Measurements from ENCODE around the gene DNAJC21.

DNAJC21 gene

DNA sequence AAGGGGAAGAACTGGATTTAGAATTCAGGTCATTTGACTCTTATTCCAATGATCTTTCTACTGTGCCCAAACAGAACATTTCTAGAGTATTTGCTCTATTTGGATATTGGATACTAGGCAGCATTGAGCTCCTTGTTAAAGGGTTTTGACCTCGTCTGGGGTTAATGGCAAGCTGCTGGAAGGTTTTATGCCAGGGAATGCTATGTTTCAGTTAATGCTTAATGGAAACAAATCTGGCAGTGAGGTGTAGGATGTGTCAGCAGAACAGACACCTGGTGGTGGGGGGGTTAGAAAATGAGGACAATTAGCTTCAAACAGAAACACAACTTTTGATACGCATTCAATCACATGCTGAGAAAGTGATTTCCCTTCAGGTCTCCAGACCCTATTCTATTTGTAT, 66.9 kb downstream of the DNAJC21 start:
- H3K36me3 ChIP-seq (ENCODE audit: low read length) = no peaks in the 10 kb centered on the region
- no peak overlapping the region for H3K27ac ChIP-seq (ENCODE audit: low read depth, low read length)
- no peak overlapping the region for H2AFZ ChIP-seq (ENCODE audit: low read depth, low read length, severe bottlenecking)
- H3K9me3 ChIP-seq (ENCODE audit: insufficient read depth, low read length) = no peaks in the 10 kb centered on the region
- H4K20me1 ChIP-seq (ENCODE audit: low read depth, low read length) = no peaks in the 10 kb centered on the region
- H3K79me2 ChIP-seq (ENCODE audit: insufficient read depth, low read length) = no peaks in the 10 kb centered on the region
- no peak overlapping the region for H3K4me3 ChIP-seq (ENCODE audit: insufficient read depth, low read length, poor library complexity, severe bottlenecking)
- TF ChIP-seq EZH2phosphoT487 (conservative IDR thresholded peaks at IDR 0.05; ENCODE audit: low read length) = no peak
- TF ChIP-seq, protein P1, sequence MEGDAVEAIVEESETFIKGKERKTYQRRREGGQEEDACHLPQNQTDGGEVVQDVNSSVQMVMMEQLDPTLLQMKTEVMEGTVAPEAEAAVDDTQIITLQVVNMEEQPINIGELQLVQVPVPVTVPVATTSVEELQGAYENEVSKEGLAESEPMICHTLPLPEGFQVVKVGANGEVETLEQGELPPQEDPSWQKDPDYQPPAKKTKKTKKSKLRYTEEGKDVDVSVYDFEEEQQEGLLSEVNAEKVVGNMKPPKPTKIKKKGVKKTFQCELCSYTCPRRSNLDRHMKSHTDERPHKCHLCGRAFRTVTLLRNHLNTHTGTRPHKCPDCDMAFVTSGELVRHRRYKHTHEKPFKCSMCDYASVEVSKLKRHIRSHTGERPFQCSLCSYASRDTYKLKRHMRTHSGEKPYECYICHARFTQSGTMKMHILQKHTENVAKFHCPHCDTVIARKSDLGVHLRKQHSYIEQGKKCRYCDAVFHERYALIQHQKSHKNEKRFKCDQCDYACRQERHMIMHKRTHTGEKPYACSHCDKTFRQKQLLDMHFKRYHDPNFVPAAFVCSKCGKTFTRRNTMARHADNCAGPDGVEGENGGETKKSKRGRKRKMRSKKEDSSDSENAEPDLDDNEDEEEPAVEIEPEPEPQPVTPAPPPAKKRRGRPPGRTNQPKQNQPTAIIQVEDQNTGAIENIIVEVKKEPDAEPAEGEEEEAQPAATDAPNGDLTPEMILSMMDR (IDR thresholded peaks at IDR 0.05; ENCODE audit: insufficient read depth, low read length, poor library complexity, severe bottlenecking) = no peak
- no peaks in the 10 kb centered on the region for H3F3A ChIP-seq (ENCODE audit: insufficient read depth)
- no peak overlapping the region for H3K9ac ChIP-seq (ENCODE audit: low read length)
- H3K27me3 ChIP-seq (ENCODE audit: low read length) = no peaks in the 10 kb centered on the region
- no peaks in the 10 kb centered on the region for H3K9me2 ChIP-seq (replicated peaks; ENCODE audit: insufficient read depth, low read length)
- H3K4me2 ChIP-seq (ENCODE audit: low read depth, low read length, poor library complexity, severe bottlenecking) = no peak overlapping the region

DNA sequence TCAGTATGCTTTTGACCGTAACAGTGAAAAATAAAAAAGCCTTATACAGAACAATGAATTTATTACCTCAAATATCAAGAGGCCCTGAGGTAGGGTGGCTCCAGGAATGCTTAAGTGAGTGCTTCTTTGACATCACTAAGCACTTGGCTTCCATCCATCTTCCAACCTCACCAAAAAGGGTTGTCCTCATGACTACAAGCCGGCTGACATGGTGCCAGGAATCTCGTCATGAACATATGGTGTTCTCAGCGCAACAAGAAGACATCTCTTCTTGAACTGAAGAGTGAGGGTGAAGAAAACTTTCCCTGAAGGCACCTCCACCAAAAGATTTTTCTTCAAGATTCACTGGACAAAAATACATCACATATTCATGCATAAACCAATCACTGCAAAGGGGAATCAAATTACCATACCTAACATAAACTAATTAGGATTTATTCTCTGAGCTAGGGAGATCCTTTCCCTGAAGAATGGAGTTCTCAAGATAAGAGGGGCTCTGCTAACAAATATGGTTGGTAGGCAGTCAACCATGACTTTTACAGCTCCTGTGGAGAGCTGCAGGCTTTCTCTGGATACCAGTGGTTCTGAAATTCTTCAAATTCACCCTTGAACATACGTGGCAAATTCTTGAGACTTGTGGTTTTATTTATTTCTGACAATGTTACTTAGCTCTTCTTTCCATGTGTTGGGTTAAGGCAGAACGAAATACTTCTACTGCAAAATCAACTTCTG, 68.9 kb downstream of the DNAJC21 start:
- H3K4me3 ChIP-seq (ENCODE audit: insufficient read depth, low read length, poor library complexity, severe bottlenecking) = no peak overlapping the region
- no peaks in the 10 kb centered on the region for H3K9me3 ChIP-seq (ENCODE audit: insufficient read depth, low read length)
- H3K27ac ChIP-seq (ENCODE audit: low read depth, low read length) = no peak overlapping the region
- no peak overlapping the region for H3K9ac ChIP-seq (ENCODE audit: low read length)
- no peaks in the 10 kb centered on the region for H3K27me3 ChIP-seq (ENCODE audit: low read length)
- no peaks in the 10 kb centered on the region for H4K20me1 ChIP-seq (ENCODE audit: low read depth, low read length)
- no peaks in the 10 kb centered on the region for H3K9me2 ChIP-seq (replicated peaks; ENCODE audit: insufficient read depth, low read length)
- no peak overlapping the region for H2AFZ ChIP-seq (ENCODE audit: low read depth, low read length, severe bottlenecking)
- no peaks in the 10 kb centered on the region for H3K79me2 ChIP-seq (ENCODE audit: insufficient read depth, low read length)
- no peak for TF ChIP-seq EZH2phosphoT487 (conservative IDR thresholded peaks at IDR 0.05; ENCODE audit: low read length)
- TF ChIP-seq, protein P1 (IDR thresholded peaks at IDR 0.05; ENCODE audit: insufficient read depth, low read length, poor library complexity, severe bottlenecking) = no peak
- no peaks in the 10 kb centered on the region for H3F3A ChIP-seq (ENCODE audit: insufficient read depth)
- no peak overlapping the region for H3K4me2 ChIP-seq (ENCODE audit: low read depth, low read length, poor library complexity, severe bottlenecking)
- no peaks in the 10 kb centered on the region for H3K36me3 ChIP-seq (ENCODE audit: low read length)

DNA sequence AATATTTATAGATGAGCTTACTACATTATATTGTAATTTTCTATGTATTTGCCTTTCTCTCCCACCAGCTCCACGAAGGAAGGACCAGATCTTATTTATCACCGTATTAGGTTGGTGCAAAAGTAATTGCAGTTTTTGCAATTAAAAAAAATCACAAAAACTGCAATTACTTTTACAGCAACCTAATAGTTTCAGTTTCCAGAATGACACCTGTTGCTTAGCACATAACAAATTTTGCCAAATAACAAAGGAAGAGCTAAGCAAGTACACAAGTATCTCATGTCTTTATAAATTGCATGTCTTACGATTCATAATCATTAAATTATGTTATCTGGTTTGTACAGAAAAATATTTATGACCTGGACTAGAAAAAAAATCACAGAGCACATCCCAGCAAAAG, 72.5 kb downstream of the DNAJC21 start:
- Histone ChIP-seq H3F3A (ENCODE audit: insufficient read depth) (no peaks in the 10 kb centered on the region), H3K27ac (ENCODE audit: low read depth, low read length) (no peak overlapping the region), H4K20me1 (ENCODE audit: low read depth, low read length) (no peaks in the 10 kb centered on the region), H3K79me2 (ENCODE audit: insufficient read depth, low read length) (no peaks in the 10 kb centered on the region), H3K9ac (ENCODE audit: low read length) (no peak overlapping the region), H3K9me2 (replicated peaks; ENCODE audit: insufficient read depth, low read length) (no peaks in the 10 kb centered on the region), H2AFZ (ENCODE audit: low read depth, low read length, severe bottlenecking) (no peak overlapping the region), H3K36me3 (ENCODE audit: low read length) (no peaks in the 10 kb centered on the region), H3K4me3 (ENCODE audit: insufficient read depth, low read length, poor library complexity, severe bottlenecking) (no peak overlapping the region), H3K27me3 (ENCODE audit: low read length) (no peaks in the 10 kb centered on the region), H3K4me2 (ENCODE audit: low read depth, low read length, poor library complexity, severe bottlenecking) (no peak overlapping the region), H3K9me3 (ENCODE audit: insufficient read depth, low read length) (no peaks in the 10 kb centered on the region)
- TF ChIP-seq, protein P1 (IDR thresholded peaks at IDR 0.05; ENCODE audit: insufficient read depth, low read length, poor library complexity, severe bottlenecking) = no peak
- TF ChIP-seq EZH2phosphoT487 (conservative IDR thresholded peaks at IDR 0.05; ENCODE audit: low read length) = no peak
